Islet precursor cell (in vitro differentiated cells): Measurements from ENCODE around the gene ARF1.

Source experiments
- DNase-seq: peaks from one replicate; pipeline ENCODE4 v3.0.0-alpha.2; 2018

The ARF1 gene

GRCh38 chr1:228071839-228072657 is 10.5 kb upstream of the ARF1 start:
- no peak for DNase-seq

- no peak for DNase-seq
Measured at GRCh38 chr1:228072658-228073043, 9.9 kb upstream of the ARF1 start.

- no peak for DNase-seq
Measured at GRCh38 chr1:228073061-228073856, 9.2 kb upstream of the ARF1 start.

- peak; percentile 67 for DNase-seq
Measured at GRCh38 chr1:228073857-228074545, 8.5 kb upstream of the ARF1 start.

GRCh38 chr1:228074954-228075730 is 7.4 kb upstream of the ARF1 start:
- DNase-seq = no peak

- no peak for DNase-seq
Measured at GRCh38 chr1:228075801-228076271, 6.7 kb upstream of the ARF1 start.

- no peak for DNase-seq
Measured at GRCh38 chr1:228076796-228077430, 5.6 kb upstream of the ARF1 start.

GRCh38 chr1:228077565-228078330 is 4.8 kb upstream of the ARF1 start:
- DNase-seq = peak; percentile 51

GRCh38 chr1:228079013-228079412 is 3.5 kb upstream of the ARF1 start:
- DNase-seq = peak; percentile 40

- no peak for DNase-seq
Measured at GRCh38 chr1:228079601-228080263, 2.8 kb upstream of the ARF1 start.

- DNase-seq = no peak
Measured at GRCh38 chr1:228081144-228081543, 1.4 kb upstream of the ARF1 start.

- no peak for DNase-seq
Measured at GRCh38 chr1:228081578-228082213, 812 bp upstream of the ARF1 start.

- no peak for DNase-seq
Measured at GRCh38 chr1:228082918-228083870, 686 bp downstream of the ARF1 start.

- DNase-seq = no peak
Measured at GRCh38 chr1:228083871-228084278, 1.4 kb downstream of the ARF1 start.

- DNase-seq = no peak
Measured at GRCh38 chr1:228084325-228084724, 1.8 kb downstream of the ARF1 start.

GRCh38 chr1:228084797-228085196 is 2.3 kb downstream of the ARF1 start:
- DNase-seq = no peak

GRCh38 chr1:228085287-228085951 is 2.9 kb downstream of the ARF1 start:
- peak; percentile 77 for DNase-seq

- DNase-seq = no peak
Measured at GRCh38 chr1:228087771-228088251, 5.3 kb downstream of the ARF1 start.
